Measurements from ENCODE around the gene PTPRG. TPM values are rescaled to one million over a fixed set of nuclear protein-coding genes. Genes with fewer than 3 reads are reported as not detected.

The PTPRG gene
- total RNA-seq, 2 donors from 2014 or later = 76.5 to 108 TPM

- Histone ChIP-seq H3K27me3 (ENCODE audit: control insufficient read depth, insufficient read depth, low read length, poor library complexity, severe bottlenecking) (no peaks in the 10 kb centered on the region), H3K36me3 (ENCODE audit: control insufficient read depth, insufficient read depth, low read length) (no peaks in the 10 kb centered on the region), H3K9ac (ENCODE audit: extremely low read depth, low read length, poor library complexity, severe bottlenecking) (no peak overlapping the region), H3K9me3 (ENCODE audit: control insufficient read depth, low read length) (peaks cover 16% of the 10 kb centered on the region), H3K27ac (ENCODE audit: low read depth, low read length) (no peak overlapping the region), H3K4me1 (ENCODE audit: control insufficient read depth, insufficient read depth, low read length) (peaks cover 10% of the 10 kb centered on the region), H3K4me3 (ENCODE audit: low read length) (no peak overlapping the region)
- H3K4me1 Mint-ChIP-seq = peaks cover 8% of the 10 kb centered on the region
- no peak for DNase-seq
- no peak overlapping the region for H3K4me3 Mint-ChIP-seq
- peaks cover 8% of the 10 kb centered on the region for H3K36me3 Mint-ChIP-seq (ENCODE audit: low read depth)
- peaks cover 7% of the 10 kb centered on the region for H3K9me3 Mint-ChIP-seq
- no peaks in the 10 kb centered on the region for H3K27me3 Mint-ChIP-seq (ENCODE audit: insufficient read depth)
- no peak overlapping the region for H3K27ac Mint-ChIP-seq
- TF ChIP-seq, protein P1, sequence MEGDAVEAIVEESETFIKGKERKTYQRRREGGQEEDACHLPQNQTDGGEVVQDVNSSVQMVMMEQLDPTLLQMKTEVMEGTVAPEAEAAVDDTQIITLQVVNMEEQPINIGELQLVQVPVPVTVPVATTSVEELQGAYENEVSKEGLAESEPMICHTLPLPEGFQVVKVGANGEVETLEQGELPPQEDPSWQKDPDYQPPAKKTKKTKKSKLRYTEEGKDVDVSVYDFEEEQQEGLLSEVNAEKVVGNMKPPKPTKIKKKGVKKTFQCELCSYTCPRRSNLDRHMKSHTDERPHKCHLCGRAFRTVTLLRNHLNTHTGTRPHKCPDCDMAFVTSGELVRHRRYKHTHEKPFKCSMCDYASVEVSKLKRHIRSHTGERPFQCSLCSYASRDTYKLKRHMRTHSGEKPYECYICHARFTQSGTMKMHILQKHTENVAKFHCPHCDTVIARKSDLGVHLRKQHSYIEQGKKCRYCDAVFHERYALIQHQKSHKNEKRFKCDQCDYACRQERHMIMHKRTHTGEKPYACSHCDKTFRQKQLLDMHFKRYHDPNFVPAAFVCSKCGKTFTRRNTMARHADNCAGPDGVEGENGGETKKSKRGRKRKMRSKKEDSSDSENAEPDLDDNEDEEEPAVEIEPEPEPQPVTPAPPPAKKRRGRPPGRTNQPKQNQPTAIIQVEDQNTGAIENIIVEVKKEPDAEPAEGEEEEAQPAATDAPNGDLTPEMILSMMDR (conservative IDR thresholded peaks at IDR 0.05) = no peak
- WGBS, 2 experiments (ENCODE audit: insufficient coverage in 1 of 2, insufficient read length in 1 of 2) = 94 to 96% methylated on average over 2 to 3 of the region's 3 CpGs
Measured at GRCh38 chr3:62127116-62127515, 565.7 kb downstream of the PTPRG start.

DNA sequence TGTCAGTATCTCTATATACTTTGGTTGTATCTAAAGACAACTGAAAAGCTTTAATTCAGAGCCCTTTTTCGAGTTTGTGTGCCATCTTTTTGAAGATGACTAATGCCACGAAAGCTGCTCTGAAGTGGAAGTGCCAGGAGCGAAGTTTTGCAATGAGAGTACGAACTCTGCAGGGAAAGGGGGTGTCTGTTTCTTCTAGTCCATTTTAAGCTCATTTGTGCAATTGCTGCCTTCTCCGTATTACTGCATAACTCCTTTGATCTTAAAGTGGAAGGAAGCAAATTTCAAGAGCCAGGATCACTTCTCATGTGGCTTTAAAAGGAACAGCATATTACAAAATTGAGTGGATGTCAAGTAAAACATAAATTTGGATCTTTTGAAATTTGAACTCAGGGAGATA is 566.7 kb downstream of the PTPRG start:
- Mint-ChIP-seq H3K36me3 (ENCODE audit: low read depth) (peaks cover 2% of the 10 kb centered on the region), H3K9me3 (peaks cover 1% of the 10 kb centered on the region), H3K4me3 (no peak overlapping the region), H3K27me3 (ENCODE audit: insufficient read depth) (no peaks in the 10 kb centered on the region), H3K27ac (no peak overlapping the region), H3K4me1 (peaks cover 15% of the 10 kb centered on the region)
- no peak for DNase-seq
- H3K9ac ChIP-seq (ENCODE audit: extremely low read depth, low read length, poor library complexity, severe bottlenecking) = no peak overlapping the region
- H3K27me3 ChIP-seq (ENCODE audit: control insufficient read depth, insufficient read depth, low read length, poor library complexity, severe bottlenecking) = no peaks in the 10 kb centered on the region
- H3K4me1 ChIP-seq (ENCODE audit: control insufficient read depth, insufficient read depth, low read length) = peaks cover 18% of the 10 kb centered on the region
- H3K36me3 ChIP-seq (ENCODE audit: control insufficient read depth, insufficient read depth, low read length) = no peaks in the 10 kb centered on the region
- H3K4me3 ChIP-seq (ENCODE audit: low read length) = no peak overlapping the region
- 96 to 98% methylated on average over 4 to 5 of the region's 5 CpGs for WGBS, 2 experiments (ENCODE audit: insufficient coverage in 1 of 2, insufficient read length in 1 of 2)
- H3K27ac ChIP-seq (ENCODE audit: low read depth, low read length) = no peak overlapping the region
- H3K9me3 ChIP-seq (ENCODE audit: control insufficient read depth, low read length) = peaks cover 11% of the 10 kb centered on the region
- TF ChIP-seq, protein P1 (conservative IDR thresholded peaks at IDR 0.05) = no peak

DNA sequence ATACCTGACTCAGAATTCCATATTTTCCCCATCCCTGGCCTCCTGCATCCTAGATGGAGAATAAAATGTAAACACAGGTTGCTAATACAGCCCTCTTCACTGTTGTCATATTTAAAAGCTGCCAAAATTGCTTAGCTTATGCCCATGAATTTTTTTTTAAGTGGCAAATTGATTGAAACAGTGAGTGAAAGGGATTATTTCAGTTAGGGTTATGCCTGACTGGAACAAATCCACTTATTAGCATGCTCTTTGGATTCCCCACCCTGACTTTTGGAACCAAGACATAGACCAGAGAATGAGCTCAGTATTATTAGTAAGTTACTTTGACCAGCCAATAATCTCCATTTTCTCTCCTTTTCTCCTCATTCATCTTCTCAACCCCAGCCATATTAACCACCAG is 567.3 kb downstream of the PTPRG start:
- Histone ChIP-seq H3K9me3 (ENCODE audit: control insufficient read depth, low read length) (peaks cover 9% of the 10 kb centered on the region), H3K27me3 (ENCODE audit: control insufficient read depth, insufficient read depth, low read length, poor library complexity, severe bottlenecking) (no peaks in the 10 kb centered on the region), H3K9ac (ENCODE audit: extremely low read depth, low read length, poor library complexity, severe bottlenecking) (no peak overlapping the region), H3K4me1 (ENCODE audit: control insufficient read depth, insufficient read depth, low read length) (peaks cover 18% of the 10 kb centered on the region), H3K36me3 (ENCODE audit: control insufficient read depth, insufficient read depth, low read length) (no peaks in the 10 kb centered on the region), H3K4me3 (ENCODE audit: low read length) (no peak overlapping the region), H3K27ac (ENCODE audit: low read depth, low read length) (no peak overlapping the region)
- Mint-ChIP-seq H3K27ac (no peak overlapping the region), H3K4me3 (no peak overlapping the region), H3K27me3 (ENCODE audit: insufficient read depth) (no peaks in the 10 kb centered on the region), H3K36me3 (ENCODE audit: low read depth) (peaks cover 6% of the 10 kb centered on the region), H3K4me1 (peaks cover 19% of the 10 kb centered on the region), H3K9me3 (no peaks in the 10 kb centered on the region)
- TF ChIP-seq, protein P1 (conservative IDR thresholded peaks at IDR 0.05) = no peak
- DNase-seq = no peak
